ENCODE measurements around the gene ANGEL1.

The ANGEL1 gene

DNA sequence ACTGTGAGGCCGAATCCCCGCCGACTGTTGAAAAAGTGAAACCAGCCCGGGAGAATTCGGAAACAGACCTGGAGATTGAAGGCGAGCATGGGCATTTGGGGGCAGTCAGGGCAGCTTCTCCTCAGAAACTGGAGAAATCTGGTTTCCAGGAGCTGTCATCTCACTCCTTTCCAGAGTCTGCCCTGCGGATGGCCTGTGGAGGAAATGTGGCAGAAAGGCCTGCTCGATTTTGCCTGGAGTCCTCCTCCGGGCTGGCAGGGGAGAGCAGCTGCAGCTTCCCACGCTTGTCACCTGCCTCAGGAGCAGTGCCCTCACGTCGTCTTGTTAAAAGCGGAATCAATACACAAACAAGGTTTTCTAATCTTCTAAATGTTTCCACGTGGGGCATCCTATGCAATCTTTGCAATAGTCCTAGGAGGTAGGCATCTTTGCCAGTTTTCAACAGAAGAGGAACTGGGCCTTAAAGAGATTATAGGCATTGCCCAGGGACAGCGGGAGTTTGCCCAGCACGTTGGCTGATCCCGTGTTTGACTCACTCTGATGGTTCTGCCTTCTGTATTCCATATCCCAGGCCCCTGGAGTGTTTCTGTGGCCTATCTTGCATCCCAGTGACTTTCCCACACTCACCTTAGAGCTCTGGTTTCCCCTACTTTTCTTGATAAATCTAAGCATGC lies 15.8 kb upstream of the ANGEL1 start:
- H2AFZ ChIP-seq (ENCODE audit: low read depth, low read length, severe bottlenecking), result no peak overlapping the region
- H3K9ac ChIP-seq (ENCODE audit: low read length), result no peak overlapping the region
- no peaks in the 10 kb centered on the region for H4K20me1 ChIP-seq (ENCODE audit: low read depth, low read length)
- no peaks in the 10 kb centered on the region for H3F3A ChIP-seq (ENCODE audit: insufficient read depth)
- no peak overlapping the region for H3K4me3 ChIP-seq (ENCODE audit: insufficient read depth, low read length, poor library complexity, severe bottlenecking)
- H3K27ac ChIP-seq (ENCODE audit: low read depth, low read length), result no peak overlapping the region
- no peaks in the 10 kb centered on the region for H3K79me2 ChIP-seq (ENCODE audit: insufficient read depth, low read length)
- H3K9me2 ChIP-seq (replicated peaks; ENCODE audit: insufficient read depth, low read length), result no peaks in the 10 kb centered on the region
- no peaks in the 10 kb centered on the region for H3K9me3 ChIP-seq (ENCODE audit: insufficient read depth, low read length)
- H3K36me3 ChIP-seq (ENCODE audit: low read length), result no peaks in the 10 kb centered on the region
- no peaks in the 10 kb centered on the region for H3K27me3 ChIP-seq (ENCODE audit: low read length)
- TF ChIP-seq CTCF (IDR thresholded peaks at IDR 0.05; ENCODE audit: insufficient read depth, low read length, poor library complexity, severe bottlenecking) (no peak), EZH2phosphoT487 (conservative IDR thresholded peaks at IDR 0.05; ENCODE audit: low read length) (no peak)
- H3K4me2 ChIP-seq (ENCODE audit: low read depth, low read length, poor library complexity, severe bottlenecking), result no peak overlapping the region

- no peaks in the 10 kb centered on the region for H4K20me1 ChIP-seq (ENCODE audit: low read depth, low read length)
- H3K4me3 ChIP-seq (ENCODE audit: insufficient read depth, low read length, poor library complexity, severe bottlenecking), result no peak overlapping the region
- no peak overlapping the region for H3K9ac ChIP-seq (ENCODE audit: low read length)
- H3K36me3 ChIP-seq (ENCODE audit: low read length), result no peaks in the 10 kb centered on the region
- no peak overlapping the region for H3K4me2 ChIP-seq (ENCODE audit: low read depth, low read length, poor library complexity, severe bottlenecking)
- H2AFZ ChIP-seq (ENCODE audit: low read depth, low read length, severe bottlenecking), result no peak overlapping the region
- H3K27ac ChIP-seq (ENCODE audit: low read depth, low read length), result no peak overlapping the region
- H3K9me3 ChIP-seq (ENCODE audit: insufficient read depth, low read length), result no peaks in the 10 kb centered on the region
- TF ChIP-seq EZH2phosphoT487 (conservative IDR thresholded peaks at IDR 0.05; ENCODE audit: low read length), result no peak
- TF ChIP-seq CTCF (IDR thresholded peaks at IDR 0.05; ENCODE audit: insufficient read depth, low read length, poor library complexity, severe bottlenecking), result no peak
- H3K79me2 ChIP-seq (ENCODE audit: insufficient read depth, low read length), result no peaks in the 10 kb centered on the region
- H3F3A ChIP-seq (ENCODE audit: insufficient read depth), result no peaks in the 10 kb centered on the region
- no peaks in the 10 kb centered on the region for H3K27me3 ChIP-seq (ENCODE audit: low read length)
- no peaks in the 10 kb centered on the region for H3K9me2 ChIP-seq (replicated peaks; ENCODE audit: insufficient read depth, low read length)
Measured at GRCh38 chr14:76827696-76828296, 15.1 kb upstream of the ANGEL1 start.

DNA sequence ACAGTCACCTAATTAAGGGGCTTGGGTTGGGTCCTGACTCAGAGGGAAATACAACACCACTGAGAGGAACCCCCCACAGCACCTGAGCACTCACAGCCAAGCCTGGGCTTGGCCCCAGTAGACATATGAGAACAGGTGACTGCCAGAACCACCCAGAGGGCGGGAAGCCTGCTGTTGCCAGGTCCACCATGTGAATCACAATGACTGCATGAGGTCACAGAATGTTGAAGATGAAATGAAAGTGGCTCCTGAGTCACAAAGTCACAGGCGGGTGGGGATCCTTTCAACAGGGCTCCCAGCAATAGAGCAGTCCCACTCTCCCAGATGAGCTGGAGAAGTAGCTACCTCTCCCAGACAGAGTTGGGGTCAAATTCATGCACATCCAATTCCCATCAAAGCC lies 13.4 kb upstream of the ANGEL1 start, which contains the start of gene LRRC74A:
Gene LRRC74A, plus strand, starts transcription at position 287 of the 400 bp plus-strand sequence. CDS start 290 bp downstream, outside the sequence.
- Histone ChIP-seq H3K4me3 (ENCODE audit: insufficient read depth, low read length, poor library complexity, severe bottlenecking) (no peak within 1 kb of the TSS), H2AFZ (ENCODE audit: low read depth, low read length, severe bottlenecking) (no peak within 1 kb of the TSS), H3K9ac (ENCODE audit: low read length) (no peak within 1 kb of the TSS), H3K36me3 (ENCODE audit: low read length) (no peaks in the 10 kb centered on the region), H3K27ac (ENCODE audit: low read depth, low read length) (no peak within 1 kb of the TSS), H3F3A (ENCODE audit: insufficient read depth) (no peaks in the 10 kb centered on the region), H4K20me1 (ENCODE audit: low read depth, low read length) (no peaks in the 10 kb centered on the region), H3K4me2 (ENCODE audit: low read depth, low read length, poor library complexity, severe bottlenecking) (no peak within 1 kb of the TSS), H3K9me2 (replicated peaks; ENCODE audit: insufficient read depth, low read length) (no peaks in the 10 kb centered on the region), H3K27me3 (ENCODE audit: low read length) (no peaks in the 10 kb centered on the region), H3K79me2 (ENCODE audit: insufficient read depth, low read length) (no peaks in the 10 kb centered on the region), H3K9me3 (ENCODE audit: insufficient read depth, low read length) (no peaks in the 10 kb centered on the region)
- TF ChIP-seq EZH2phosphoT487 (conservative IDR thresholded peaks at IDR 0.05; ENCODE audit: low read length) (no peak), CTCF (IDR thresholded peaks at IDR 0.05; ENCODE audit: insufficient read depth, low read length, poor library complexity, severe bottlenecking) (no peak)
